Thymus (tissue), 11 donors: ENCODE measurements around the gene LCTL. TPM values are rescaled to one million over a fixed set of nuclear protein-coding genes. Genes with fewer than 3 reads are reported as not detected.
A peak's percentile ranks its signal among the peaks of the same experiment; 100 is the strongest.

Source experiments
- DNase-seq, 9 donors: peaks; one replicate each; pipeline ENCODE4 v3.0.0-alpha.2; 2013; ENCODE audit warnings: low spot score in 9 of 9, low read depth in 6 of 9, missing footprints in 1 of 9
- H3K27ac ChIP-seq, 2 donors: one replicate each; pipeline ENCODE4 v1.5.1; 2013; ENCODE audit warnings: control low read depth in 1 of 2, low read depth in 1 of 2, low read length in 1 of 2, mild to moderate bottlenecking in 1 of 2, moderate library complexity in 1 of 2
- H3K27me3 ChIP-seq, 2 donors: one replicate each; pipeline ENCODE4 v1.5.1; 2013; ENCODE audit warnings: low read length in 1 of 2; ENCODE audit not compliant: control insufficient read depth in 2 of 2, insufficient read depth in 1 of 2
- H3K36me3 ChIP-seq, 2 donors: one replicate each; pipeline ENCODE4 v1.5.1; 2013; ENCODE audit warnings: low read length in 1 of 2, mild to moderate bottlenecking in 1 of 2, moderate library complexity in 1 of 2; ENCODE audit not compliant: control insufficient read depth in 2 of 2, insufficient read depth in 2 of 2
- H3K4me1 ChIP-seq, 2 donors: one replicate each; pipeline ENCODE4 v1.5.1; 2013; ENCODE audit warnings: low read length in 2 of 2; ENCODE audit not compliant: control insufficient read depth in 2 of 2, insufficient read depth in 2 of 2
- H3K4me3 ChIP-seq, 2 donors: one replicate each; pipeline ENCODE4 v1.5.1; 2013; ENCODE audit warnings: low read length in 2 of 2, control low read depth in 1 of 2, mild to moderate bottlenecking in 1 of 2
- H3K9me3 ChIP-seq, 2 donors: one replicate each; pipeline ENCODE4 v1.5.1; 2013; ENCODE audit warnings: low read length in 1 of 2, mild to moderate bottlenecking in 1 of 2; ENCODE audit not compliant: control insufficient read depth in 2 of 2, insufficient read depth in 1 of 2
- WGBS: extraction: QIAGEN DNeasy Blood & Tissue Kit; methylation state at CpG from one replicate; pipeline ENCODE4 v1.1.7; 2013; 5-methylcytosine and 5-hydroxymethylcytosine counted together
- polyA plus RNA-seq: library from polyadenylated mRNA; stranded (reverse); fragments of 200-250 nt; gene quantifications from one replicate; pipeline ENCODE4 v1.2.3, GENCODE V29; 2013
- total RNA-seq: library from RNA; stranded (reverse); fragments of 120-200 nt; gene quantifications from one replicate; pipeline ENCODE4 v1.2.4, GENCODE V29; 2013
- donor health status: healthy.

LCTL gene
- total and polyA plus RNA-seq, 2 donors, result 0.07 TPM; not detected in 1

GRCh38 chr15:66570842-66571478 is 5.2 kb upstream of the LCTL start:
- Histone ChIP-seq H3K36me3 (no peaks in the 10 kb centered on the region), H3K4me3 (no peak overlapping the region), H3K4me1 (peaks cover 0 to 2% of the 10 kb centered on the region in 2 donors), H3K9me3 (no peaks in the 10 kb centered on the region), H3K27ac (no peak overlapping the region), H3K27me3 (no peaks in the 10 kb centered on the region)
- 90% methylated on average over 6 of the region's 6 CpGs for WGBS
- no peak for DNase-seq

DNA sequence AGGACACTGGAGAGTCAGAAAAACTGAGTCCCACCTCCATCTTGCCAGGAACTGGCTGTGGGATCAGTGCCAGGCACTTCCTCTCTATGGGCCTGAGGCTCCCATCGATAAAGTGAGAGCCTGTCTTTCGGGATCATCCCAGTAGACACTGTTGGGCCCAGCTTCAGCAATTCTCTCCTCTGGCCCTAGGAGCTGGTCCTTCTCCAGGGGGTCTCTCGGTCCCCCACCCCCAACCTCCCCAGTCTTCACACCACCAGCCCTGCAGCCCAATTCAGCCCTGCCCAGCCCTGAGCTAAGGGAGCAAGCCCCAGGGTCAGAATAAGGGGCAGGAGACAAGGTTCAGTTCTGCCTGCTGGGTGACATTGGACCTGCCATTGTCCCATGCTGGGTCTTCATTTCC is 4.5 kb upstream of the LCTL start:
- DNase-seq, result no peak
- WGBS, result 98% methylated on average over 3 of the region's 3 CpGs
- no peaks in the 10 kb centered on the region for H3K27me3 ChIP-seq

DNA sequence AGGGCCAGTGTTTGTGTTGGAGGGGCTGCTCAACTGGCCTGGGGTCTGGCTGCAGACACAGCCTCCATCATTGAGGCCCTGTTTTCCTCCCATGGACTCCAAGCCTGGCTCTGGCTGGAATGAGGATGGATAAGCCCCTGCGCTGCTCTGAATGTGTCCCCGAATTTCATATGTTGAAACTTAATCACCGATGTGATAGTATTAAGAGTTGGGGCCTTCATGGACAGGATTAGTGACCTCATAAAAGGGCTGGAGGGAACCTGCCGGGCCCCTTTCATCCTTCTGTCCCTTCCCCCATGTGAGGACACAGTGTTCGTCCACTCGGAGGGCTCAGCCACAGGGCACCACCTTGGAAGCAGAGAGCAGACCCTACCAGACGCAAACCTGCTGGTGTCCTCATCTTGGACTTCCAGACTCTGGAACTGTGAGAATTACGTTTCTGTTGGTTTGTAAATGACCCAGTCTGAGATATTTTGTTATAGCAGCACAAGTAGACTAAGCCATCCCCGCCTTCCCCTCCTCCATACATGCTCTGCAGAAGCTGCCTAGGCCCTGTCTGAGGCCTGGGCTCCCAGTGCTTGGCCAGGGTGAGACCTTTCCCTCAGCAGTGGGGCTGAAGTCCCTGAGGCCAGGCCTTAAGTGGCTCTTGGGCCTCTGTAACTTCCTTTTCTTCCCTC is 3.8 kb upstream of the LCTL start:
- no peaks in the 10 kb centered on the region for H3K27me3 ChIP-seq
- H3K27ac ChIP-seq, result no peak overlapping the region
- no peaks in the 10 kb centered on the region for H3K9me3 ChIP-seq
- no peaks in the 10 kb centered on the region for H3K36me3 ChIP-seq
- no peak overlapping the region for H3K4me3 ChIP-seq
- DNase-seq, result no peak
- 84% methylated on average over 9 of the region's 9 CpGs for WGBS
- H3K4me1 ChIP-seq, result peaks cover 0 to 2% of the 10 kb centered on the region in 2 donors

More for the DNA sequence above, 4.5 kb upstream of the LCTL start:
- no peak overlapping the region for H3K4me3 ChIP-seq
- no peaks in the 10 kb centered on the region for H3K36me3 ChIP-seq
- peaks cover 0 to 2% of the 10 kb centered on the region in 2 donors for H3K4me1 ChIP-seq
- no peaks in the 10 kb centered on the region for H3K9me3 ChIP-seq
- H3K27ac ChIP-seq, result no peak overlapping the region

DNA sequence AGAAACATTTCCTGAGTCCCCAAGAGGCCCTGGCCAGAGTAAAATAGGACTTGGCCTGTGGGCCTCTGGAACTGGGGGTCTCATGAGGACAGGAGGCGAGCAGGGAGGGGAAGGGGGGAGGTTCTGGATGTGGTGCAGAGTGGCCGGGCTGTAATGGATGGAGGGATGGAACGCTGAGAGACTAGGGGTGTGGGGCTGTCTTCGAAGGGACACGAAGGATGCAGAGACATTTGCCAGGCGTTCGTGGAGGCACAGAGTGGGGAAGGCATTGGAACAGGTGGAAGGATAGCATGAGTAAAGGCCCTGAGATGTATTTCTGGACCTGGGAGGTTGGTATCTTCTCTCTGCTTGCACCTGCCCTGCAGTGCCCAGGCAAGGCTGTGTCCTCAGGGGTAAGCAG is 2.1 kb upstream of the LCTL start:
- Histone ChIP-seq H3K4me1 (peaks cover 0 to 2% of the 10 kb centered on the region in 2 donors), H3K9me3 (no peaks in the 10 kb centered on the region), H3K27me3 (no peaks in the 10 kb centered on the region), H3K4me3 (no peak overlapping the region), H3K27ac (no peak overlapping the region), H3K36me3 (no peaks in the 10 kb centered on the region)
- no peak for DNase-seq
- WGBS, result 98% methylated on average over 7 of the region's 7 CpGs

DNA sequence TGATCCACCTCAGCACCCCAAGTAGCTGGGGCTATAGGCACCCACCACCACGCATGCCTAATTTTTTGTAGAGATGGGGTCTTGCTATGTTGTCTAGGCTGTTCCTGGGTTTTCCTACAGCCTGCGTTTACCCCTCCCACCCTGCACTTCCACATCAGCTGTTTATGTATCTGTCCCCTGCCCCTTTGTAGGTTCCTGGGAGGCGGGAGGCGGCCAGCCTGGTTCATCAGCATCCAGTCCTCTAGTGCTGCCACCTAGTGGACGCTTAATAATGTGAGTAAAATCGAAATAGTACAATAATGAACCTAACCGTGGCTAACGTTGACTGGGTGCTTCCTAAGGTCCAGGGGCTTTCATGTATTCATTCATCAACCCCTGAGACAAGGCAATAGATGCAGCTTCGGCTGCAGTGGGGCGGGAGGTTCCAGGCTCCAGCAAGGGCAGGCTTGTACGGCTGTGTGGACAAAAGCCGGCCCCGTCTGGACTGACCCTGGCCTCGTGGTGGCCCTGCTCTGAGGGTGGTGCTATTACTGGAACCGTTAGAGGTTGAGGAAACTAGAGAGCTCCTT is 1.2 kb upstream of the LCTL start:
- Histone ChIP-seq H3K27me3 (no peaks in the 10 kb centered on the region), H3K4me1 (peaks cover 0 to 2% of the 10 kb centered on the region in 2 donors), H3K4me3 (no peak overlapping the region), H3K36me3 (no peaks in the 10 kb centered on the region), H3K9me3 (no peaks in the 10 kb centered on the region), H3K27ac (no peak overlapping the region)
- 47% methylated on average over 15 of the region's 15 CpGs for WGBS
- peak; percentile 8 to 62 (median 32) for DNase-seq

DNA sequence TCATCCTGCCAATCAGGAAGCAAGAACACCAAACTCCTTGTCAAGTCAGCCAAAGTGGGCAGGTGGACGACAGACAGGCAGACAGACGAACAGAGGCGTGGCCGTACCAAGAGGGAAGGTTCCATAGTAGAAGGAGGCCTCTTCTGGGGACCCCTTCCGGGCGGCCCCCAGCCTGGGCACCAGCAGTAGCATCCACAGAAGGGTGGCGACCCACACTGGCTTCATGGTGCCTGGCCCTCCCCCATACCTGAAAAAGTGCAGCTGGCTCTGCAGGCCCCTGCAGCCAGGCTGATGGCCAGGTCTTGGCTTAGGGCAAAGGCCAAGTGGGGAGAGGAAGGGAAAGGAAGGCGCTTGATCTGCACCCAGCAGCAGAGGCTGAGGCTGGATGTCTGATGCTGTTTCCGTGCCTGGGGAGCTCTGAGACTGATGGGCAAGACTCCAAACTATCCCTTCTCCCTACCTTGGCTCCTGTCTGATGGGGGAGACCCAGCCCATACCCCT is 607 bp downstream of the LCTL start:
- Histone ChIP-seq H3K27me3 (no peaks in the 10 kb centered on the region), H3K9me3 (no peaks in the 10 kb centered on the region), H3K27ac (no peak overlapping the region), H3K36me3 (no peaks in the 10 kb centered on the region), H3K4me3 (no peak overlapping the region), H3K4me1 (peaks cover 0 to 2% of the 10 kb centered on the region in 2 donors)
- no peak for DNase-seq
- WGBS, result 95% methylated on average over 9 of the region's 9 CpGs

DNA sequence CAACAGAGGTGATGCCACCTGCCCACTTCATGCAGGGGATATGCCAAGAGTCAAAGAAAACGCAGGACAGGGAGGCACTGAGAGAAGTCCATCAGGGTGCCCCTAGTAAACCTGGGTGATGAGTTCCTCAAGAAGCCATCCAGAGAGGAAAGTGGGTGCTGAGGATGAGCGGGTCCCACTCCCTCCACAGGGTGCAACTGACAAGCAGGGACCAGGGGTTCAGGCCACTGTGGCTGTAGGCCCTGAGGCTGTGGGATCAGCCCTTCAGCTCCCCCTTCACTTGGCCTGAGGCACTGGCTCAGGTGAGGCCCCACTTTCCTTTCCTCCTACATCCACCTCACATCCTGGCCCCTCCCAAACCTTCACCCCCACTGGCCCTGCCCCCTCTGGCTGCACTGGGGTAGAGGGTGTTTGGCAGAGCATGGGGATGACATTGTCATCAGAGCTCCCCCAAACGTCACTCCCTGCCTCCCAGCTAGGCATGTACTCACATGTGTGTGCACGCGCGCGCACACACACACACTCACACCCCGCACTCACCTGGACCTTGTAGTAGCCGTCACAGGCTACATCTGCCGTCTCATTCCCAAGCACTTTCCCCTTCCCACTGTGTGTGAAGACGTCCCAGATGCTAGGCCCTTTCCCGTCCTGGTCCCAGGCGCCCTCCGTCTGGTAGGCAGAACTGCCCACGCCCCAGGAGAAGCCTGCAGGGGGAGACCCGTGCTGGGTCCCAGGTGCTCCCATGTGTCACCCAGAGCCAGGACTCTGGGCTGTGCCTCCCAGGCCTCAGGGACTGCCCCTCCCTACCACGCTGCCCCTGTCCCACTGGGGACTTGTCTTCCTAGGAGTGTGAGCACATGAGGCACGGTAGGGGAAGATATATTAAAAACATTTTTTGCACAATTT is 1.4 kb downstream of the LCTL start:
- H3K9me3 ChIP-seq, result no peaks in the 10 kb centered on the region
- 90% methylated on average over 18 of the region's 18 CpGs for WGBS
- H3K27me3 ChIP-seq, result no peaks in the 10 kb centered on the region
- peaks cover 0 to 2% of the 10 kb centered on the region in 2 donors for H3K4me1 ChIP-seq
- H3K36me3 ChIP-seq, result no peaks in the 10 kb centered on the region
- H3K4me3 ChIP-seq, result no peak overlapping the region
- no peak overlapping the region for H3K27ac ChIP-seq
- DNase-seq, result no peak

- 95% methylated on average over 13 of the region's 13 CpGs for WGBS
- Histone ChIP-seq H3K9me3 (no peaks in the 10 kb centered on the region), H3K27me3 (no peaks in the 10 kb centered on the region), H3K4me3 (no peak overlapping the region), H3K4me1 (peaks cover 0 to 2% of the 10 kb centered on the region in 2 donors), H3K27ac (no peak overlapping the region), H3K36me3 (no peaks in the 10 kb centered on the region)
- no peak for DNase-seq
These were observed 2.2 kb downstream of the LCTL start for GRCh38 chr15:66563566-66564110.
